ENCODE data around the gene PYROXD2.
"Not testable (repeated sequence)": the region's sequence is repeated elsewhere in the genome, so short reads cannot be mapped to it uniquely, and the experiment has no call there.

Gene PYROXD2

GRCh38 chr10:98364432-98365102 is 50.4 kb downstream of the PYROXD2 start:
- no peak for DNase-seq

GRCh38 chr10:98363220-98363619 is 51.8 kb downstream of the PYROXD2 start:
- no peak for DNase-seq

DNA sequence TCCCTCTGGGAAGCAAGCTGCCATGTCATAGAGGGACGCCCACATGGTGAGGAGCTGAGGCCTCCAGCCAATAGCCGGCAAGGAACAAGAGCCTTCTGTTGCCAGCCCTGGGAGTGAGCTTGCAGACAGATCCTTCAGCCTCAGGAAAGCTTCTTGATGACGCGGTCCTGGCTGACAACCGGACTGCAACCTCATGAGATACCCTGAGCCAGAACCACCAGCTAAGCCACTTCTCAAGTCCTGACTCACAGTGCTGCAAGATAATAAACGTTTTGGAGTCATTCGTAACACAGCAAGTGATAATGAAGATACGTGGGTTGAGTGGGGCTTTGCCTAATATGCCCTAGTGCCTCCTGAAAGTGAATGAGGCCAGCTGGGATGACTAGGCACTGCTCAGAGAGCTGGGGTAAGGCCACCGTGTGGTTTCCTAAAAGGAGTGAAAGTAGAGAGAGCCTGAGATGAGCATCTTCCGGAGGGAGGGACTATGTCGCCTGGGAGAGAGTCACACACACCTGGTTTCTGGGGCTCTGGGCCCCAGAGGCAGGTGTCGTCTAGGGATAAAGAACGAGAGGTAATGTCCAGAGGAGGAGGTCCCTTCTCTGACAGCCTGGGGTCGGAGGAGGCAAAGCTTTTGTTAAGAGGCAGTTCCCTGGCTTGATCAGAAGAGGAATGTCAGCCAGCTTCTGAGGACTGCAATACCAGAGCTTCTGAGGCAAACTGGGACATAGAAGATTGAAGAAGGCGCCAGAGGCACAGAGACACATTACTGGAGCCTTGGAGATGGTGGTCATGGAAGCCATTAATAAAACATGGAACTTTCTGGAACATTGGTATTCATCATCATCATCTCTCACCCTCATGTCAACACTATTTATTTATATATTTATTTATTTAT is 53.6 kb downstream of the PYROXD2 start:
- DNase-seq: peak; percentile 32

GRCh38 chr10:98357194-98357822 is 57.7 kb downstream of the PYROXD2 start:
- DNase-seq: no peak

DNA sequence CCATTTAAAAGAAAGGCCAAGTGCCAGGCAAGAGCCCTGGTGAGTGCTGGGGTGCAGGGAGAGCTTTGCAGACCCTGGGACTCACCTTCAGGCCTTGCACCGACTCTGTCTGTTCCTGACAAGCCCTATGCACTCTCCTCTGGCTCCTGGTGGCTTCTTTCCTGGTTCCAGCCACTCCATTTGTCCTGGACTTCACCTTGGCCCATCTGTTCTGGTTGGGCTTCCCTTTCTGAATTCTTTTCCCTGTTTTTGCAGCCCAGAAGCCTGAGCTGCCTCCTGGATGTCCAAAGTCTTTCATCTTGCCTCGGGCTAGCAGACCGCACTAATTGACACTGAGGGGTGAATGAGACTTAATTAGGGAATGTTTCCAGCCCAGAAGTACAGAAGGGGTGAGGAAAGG is 60.5 kb downstream of the PYROXD2 start:
- DNase-seq: no peak

GRCh38 chr10:98353170-98353569 is 61.8 kb downstream of the PYROXD2 start:
- DNase-seq: no peak

DNA sequence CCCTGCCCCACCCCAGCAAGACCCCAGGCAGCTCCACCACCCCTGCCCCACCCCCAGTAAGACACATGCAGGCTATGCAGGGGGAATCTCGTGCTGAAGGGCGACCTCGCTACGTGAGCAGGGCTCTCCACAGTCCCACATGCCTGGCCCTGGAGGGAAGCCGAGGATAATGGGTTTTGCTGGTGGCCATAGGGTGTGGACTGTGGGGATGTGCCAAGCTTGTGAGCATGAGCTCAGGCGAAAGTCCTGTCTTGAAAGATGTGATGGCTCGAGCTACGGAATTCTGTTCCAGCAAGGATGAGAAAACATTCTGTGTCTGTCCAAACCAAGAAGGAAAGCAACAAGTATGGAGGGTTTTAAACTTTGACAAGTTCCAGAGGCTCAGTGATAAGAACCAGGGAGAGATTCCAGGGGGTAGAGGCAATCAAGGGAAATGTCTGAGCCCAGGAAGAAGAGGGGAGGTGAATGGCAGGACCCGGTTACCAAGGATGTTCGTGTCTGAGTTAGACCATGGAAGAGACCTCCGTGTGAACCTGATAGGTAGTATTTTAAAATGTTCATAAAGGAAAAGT is 63.1 kb downstream of the PYROXD2 start:
- DNase-seq: no peak

- DNase-seq: no peak
Measured at GRCh38 chr10:98349508-98349922, 65.5 kb downstream of the PYROXD2 start.

GRCh38 chr10:98346847-98347246 is 68.1 kb downstream of the PYROXD2 start:
- DNase-seq: no peak

DNA sequence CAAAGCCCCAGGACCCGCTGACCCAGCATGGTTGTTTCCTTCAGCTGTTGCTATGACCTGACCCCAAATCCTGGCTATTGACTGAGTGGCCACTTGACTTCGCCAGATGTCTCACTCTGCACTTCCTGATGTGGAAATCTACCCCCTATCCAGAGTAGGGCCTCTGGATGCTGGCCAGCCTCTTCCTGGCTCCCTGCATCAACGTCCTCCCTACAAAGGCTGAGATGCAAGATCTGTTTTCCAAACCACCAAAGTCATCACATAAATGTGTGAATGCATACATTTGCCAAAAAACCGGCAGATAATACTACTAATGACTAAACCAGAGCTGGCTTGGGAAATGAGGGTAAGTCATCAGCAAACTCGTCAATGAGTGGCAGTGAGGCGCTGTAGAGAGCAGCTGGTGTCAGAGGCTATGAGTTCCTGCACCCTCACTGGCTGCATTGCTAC is 70.4 kb downstream of the PYROXD2 start:
- DNase-seq: no peak

- DNase-seq: not testable (repeated sequence)
Measured at GRCh38 chr10:98341701-98342100, 73.3 kb downstream of the PYROXD2 start.

DNA sequence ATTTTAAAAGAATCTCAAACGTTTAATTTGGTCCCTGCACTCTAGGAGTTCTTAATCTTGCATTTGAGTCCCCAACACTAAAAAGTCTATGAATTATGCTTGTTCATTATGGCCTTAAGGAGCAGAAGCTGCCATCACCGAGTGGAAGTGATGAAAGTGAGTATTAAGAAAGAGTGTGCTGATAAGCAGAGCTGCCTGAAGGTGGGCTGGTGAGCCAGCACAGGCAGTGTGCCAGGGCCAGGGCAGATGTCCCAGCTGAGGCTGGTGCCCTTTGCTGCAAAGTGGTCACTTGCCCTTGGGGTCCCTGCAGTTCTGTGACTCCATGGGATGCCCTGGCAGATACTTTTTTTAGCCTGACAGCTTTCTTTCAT is 74.1 kb downstream of the PYROXD2 start:
- DNase-seq: no peak

- no peak for DNase-seq
Measured at GRCh38 chr10:98340261-98340939, 74.6 kb downstream of the PYROXD2 start.

DNA sequence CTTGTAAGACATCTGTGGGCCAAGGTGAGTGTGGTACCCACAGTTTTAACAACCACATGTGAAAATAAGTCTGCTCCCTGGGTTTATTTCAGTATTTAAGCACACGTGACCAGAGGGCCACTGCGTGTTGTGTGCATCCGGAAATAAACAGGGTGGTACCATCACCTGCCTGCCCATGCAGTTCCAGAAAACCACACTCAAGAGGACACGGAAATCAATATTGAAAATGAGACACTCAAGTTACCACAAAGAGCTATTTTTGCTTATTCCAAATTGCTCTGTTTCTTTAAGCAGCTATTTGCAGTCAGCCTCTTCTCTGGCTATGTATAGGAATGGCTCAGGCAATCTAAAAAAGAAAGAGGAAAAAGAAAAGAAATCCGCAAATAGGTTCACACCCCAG is 75.2 kb downstream of the PYROXD2 start:
- DNase-seq: no peak

DNA sequence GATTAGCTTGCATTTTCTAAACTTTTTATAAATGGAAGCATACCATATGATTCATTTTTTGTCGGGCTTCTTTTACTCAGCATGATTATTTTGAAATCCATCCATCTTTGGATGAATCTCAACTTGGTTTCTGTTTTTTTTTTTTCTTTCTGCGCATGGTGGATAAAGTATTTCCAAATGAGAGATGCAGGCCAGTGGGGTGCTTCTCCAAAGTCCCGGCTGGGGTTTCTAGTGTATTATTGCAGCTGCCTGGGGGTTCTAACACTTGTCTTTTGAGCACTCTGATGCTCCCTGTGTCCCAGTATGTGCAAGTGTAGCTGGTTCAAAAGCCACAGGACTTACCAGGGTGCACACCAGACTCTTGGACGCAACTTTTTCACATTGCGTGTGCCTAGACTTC is 76.1 kb downstream of the PYROXD2 start:
- no peak for DNase-seq

GRCh38 chr10:98338318-98338717 is 76.7 kb downstream of the PYROXD2 start:
- no peak for DNase-seq

GRCh38 chr10:98337484-98337883 is 77.5 kb downstream of the PYROXD2 start:
- no peak for DNase-seq

Data from kidney glomerular epithelial cell (primary cell).